SK-N-SH treated with all-trans-retinoic acid at 6 μM for 48 hours (cell line): ENCODE results near the gene PRDM8.

Experiments used
- ARNTL ChIP-seq: fragments of 450-650 bp; formaldehyde crosslinking; IDR thresholded peaks from 2 replicates; pipeline ENCODE4 v1.5.0; 2020; ENCODE audit warnings: low read depth, mild to moderate bottlenecking, moderate library complexity, borderline replicate concordance
- BACH2 ChIP-seq: fragments of 250-450 bp; sonication (Bioruptor Pico); IDR thresholded peaks from 2 replicates; pipeline ENCODE4 v1.9.0; 2021; ENCODE audit warnings: mild to moderate bottlenecking, borderline replicate concordance
- CREB5 ChIP-seq: fragments of 250-450 bp; sonication (Bioruptor Pico); IDR thresholded peaks from 2 replicates; pipeline ENCODE4 v1.5.1; 2020; ENCODE audit warnings: low read depth, mild to moderate bottlenecking, moderate library complexity
- OSR1 ChIP-seq: fragments of 250-450 bp; sonication (Bioruptor Pico); IDR thresholded peaks from 2 replicates; pipeline ENCODE4 v1.8.0; 2022; ENCODE audit warnings: moderate library complexity, mild to moderate bottlenecking, inconsistent platforms
- PATZ1 ChIP-seq: fragments of 250-450 bp; sonication (Bioruptor Pico); IDR thresholded peaks from 2 replicates; pipeline ENCODE4 v1.8.0; 2020; ENCODE audit warnings: mild to moderate bottlenecking, moderate library complexity, borderline replicate concordance
- ZNF565 ChIP-seq: fragments of 450-650 bp; formaldehyde crosslinking; conservative IDR thresholded peaks from 2 replicates; pipeline ENCODE4 v1.5.0; 2020; ENCODE audit warnings: low read depth, mild to moderate bottlenecking, moderate library complexity
- TF ChIP-seq, protein P1 (sequence below): fragments of 250-450 bp; sonication (Bioruptor Pico); IDR thresholded peaks from 2 replicates; pipeline ENCODE4 v1.8.0; 2021; ENCODE audit warnings: low read depth, mild to moderate bottlenecking, moderate library complexity, borderline replicate concordance

GRCh38 chr4:80207664-80208063 is 10.4 kb downstream of the PRDM8 start:
- TF ChIP-seq ZNF565 (no peak), ARNTL (CRISPR knock-in tag) (no peak), OSR1 (no peak), PATZ1 (no peak), BACH2 (CRISPR knock-in tag) (no peak), CREB5 (CRISPR knock-in tag) (no peak)
- TF ChIP-seq, protein P1, sequence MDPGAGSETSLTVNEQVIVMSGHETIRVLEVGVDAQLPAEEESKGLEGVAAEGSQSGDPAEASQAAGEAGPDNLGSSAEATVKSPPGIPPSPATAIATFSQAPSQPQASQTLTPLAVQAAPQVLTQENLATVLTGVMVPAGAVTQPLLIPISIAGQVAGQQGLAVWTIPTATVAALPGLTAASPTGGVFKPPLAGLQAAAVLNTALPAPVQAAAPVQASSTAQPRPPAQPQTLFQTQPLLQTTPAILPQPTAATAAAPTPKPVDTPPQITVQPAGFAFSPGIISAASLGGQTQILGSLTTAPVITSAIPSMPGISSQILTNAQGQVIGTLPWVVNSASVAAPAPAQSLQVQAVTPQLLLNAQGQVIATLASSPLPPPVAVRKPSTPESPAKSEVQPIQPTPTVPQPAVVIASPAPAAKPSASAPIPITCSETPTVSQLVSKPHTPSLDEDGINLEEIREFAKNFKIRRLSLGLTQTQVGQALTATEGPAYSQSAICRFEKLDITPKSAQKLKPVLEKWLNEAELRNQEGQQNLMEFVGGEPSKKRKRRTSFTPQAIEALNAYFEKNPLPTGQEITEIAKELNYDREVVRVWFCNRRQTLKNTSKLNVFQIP (CRISPR knock-in tag) = no peak
